Endothelial cell of umbilical vein (primary cell): ENCODE results near the gene ELK1. TPM values are rescaled to one million over a fixed set of nuclear protein-coding genes. Genes with fewer than 3 reads are reported as not detected.

ENCODE experiments used
- BruUV-seq: library from RNA; stranded (reverse); fragments of 400-500 nt; replicated peaks from 2 replicates; lab custom pipeline; 2021; lab: Mats Ljungman, UMichigan
- CTCF ChIA-PET: fragments of 300-600, 350-600 bp; sonication (Branson Sonifier 250); formaldehyde crosslinking; loops from one replicate; lab custom pipeline; 2021; ENCODE audit warnings: antibody characterized with exemption, inconsistent platforms; lab: Charles Lee
- POLR2A ChIA-PET: fragments of 300-600, 350-600 bp; sonication (Branson Sonifier 250); formaldehyde crosslinking; loops from one replicate; lab custom pipeline; 2021; ENCODE audit warnings: antibody characterized with exemption, inconsistent platforms; lab: Charles Lee
- DNase-seq: peaks from one replicate; pipeline ENCODE4 v3.0.0-alpha.2; 2011; ENCODE audit warnings: low read depth, low spot score
- FAIRE-seq: peaks from 2 replicates; lab custom pipeline; 2011; peaks lifted over from hg19 to GRCh38; lab: Jason Lieb, UNC
- H2AFZ ChIP-seq: 2 replicates; pipeline ENCODE4 v1.6.0; 2012; ENCODE audit warnings: low read depth, low read length, control low read depth, inconsistent platforms
- H3K27ac ChIP-seq: 2 replicates; pipeline ENCODE4 v1.5.1; 2011; ENCODE audit warnings: low read depth, mild to moderate bottlenecking, control low read depth, low read length, moderate library complexity; ENCODE audit not compliant: insufficient read depth
- H3K27me3 ChIP-seq, 2 experiments: 2 replicates each; pipeline versions ENCODE4 v1.6.0 to v1.6.1; 2011; ENCODE audit warnings: low read length in 2 of 2, mixed read lengths in 1 of 2; ENCODE audit not compliant: control insufficient read depth in 2 of 2, insufficient read depth in 2 of 2
- H3K36me3 ChIP-seq, 2 experiments: 2 replicates in 1 of 2; 3 replicates in 1 of 2; pipeline ENCODE4 v1.5.1; 2011; ENCODE audit warnings: low read length in 2 of 2, mild to moderate bottlenecking in 1 of 2, moderate library complexity in 1 of 2; ENCODE audit not compliant: control insufficient read depth in 2 of 2, insufficient read depth in 2 of 2; ENCODE audit errors: extremely low read depth in 1 of 2
- H3K4me1 ChIP-seq: 3 replicates; pipeline ENCODE4 v1.5.1; 2011; ENCODE audit warnings: mild to moderate bottlenecking, low read length; ENCODE audit not compliant: control insufficient read depth, insufficient read depth; ENCODE audit errors: extremely low read depth
- H3K4me2 ChIP-seq: 2 replicates; pipeline ENCODE4 v1.6.1; 2011; ENCODE audit warnings: low read length, control low read depth, mixed read lengths; ENCODE audit not compliant: insufficient read depth
- H3K4me3 ChIP-seq, 3 experiments: fragments of 200-600 bp in 1 of 3; sonication (generic), shearing (Covaris generic) in 1 of 3; replicated peaks in 1 of 3; 2 replicates each; pipeline ENCODE4 v1.5.1; 2011 to 2016; ENCODE audit warnings: control low read depth in 3 of 3, low read length in 3 of 3, mild to moderate bottlenecking in 2 of 3, inconsistent platforms in 1 of 3, low read depth in 1 of 3, moderate library complexity in 1 of 3; ENCODE audit not compliant: insufficient read depth in 1 of 3
- H3K79me2 ChIP-seq: 2 replicates; pipeline ENCODE4 v1.6.0; 2012; ENCODE audit warnings: low read length, inconsistent platforms; ENCODE audit not compliant: control insufficient read depth, insufficient read depth
- H3K9ac ChIP-seq: replicated peaks from 2 replicates; pipeline ENCODE3; 2011; ENCODE audit warnings: low read length, control low read depth; ENCODE audit not compliant: insufficient read depth; ENCODE audit errors: extremely low read depth
- H3K9me1 ChIP-seq: replicated peaks from 3 replicates; pipeline ENCODE4 v1.6.0; 2011; ENCODE audit warnings: mild to moderate bottlenecking, low read length; ENCODE audit not compliant: control insufficient read depth, insufficient read depth; ENCODE audit errors: extremely low read depth
- H3K9me3 ChIP-seq: replicated peaks from 2 replicates; pipeline ENCODE4 v1.5.1; 2012; ENCODE audit warnings: low read length, inconsistent platforms; ENCODE audit not compliant: control insufficient read depth, insufficient read depth
- H4K20me1 ChIP-seq: replicated peaks from 2 replicates; pipeline ENCODE3; 2011; ENCODE audit warnings: mild to moderate bottlenecking, low read length; ENCODE audit not compliant: control insufficient read depth, insufficient read depth; ENCODE audit errors: extremely low read depth
- CTCF ChIP-seq, 2 donors: IDR thresholded peaks; 1 replicate in 1 of 2; 2 replicates in 1 of 2; pipeline ENCODE4 v1.5.1; 2011; ENCODE audit warnings: low read length in 2 of 2, mild to moderate bottlenecking in 2 of 2, moderate library complexity in 2 of 2, control low read depth in 1 of 2, inconsistent platforms in 1 of 2, low read depth in 1 of 2; ENCODE audit not compliant: insufficient read depth in 1 of 2; ENCODE audit errors: extremely low read depth in 1 of 2
- EZH2 ChIP-seq: IDR thresholded peaks from 2 replicates; pipeline ENCODE4 v1.6.1; 2012; ENCODE audit warnings: borderline replicate concordance, low read depth, mild to moderate bottlenecking, moderate library complexity, low read length, inconsistent platforms; ENCODE audit not compliant: severe bottlenecking
- FOS ChIP-seq: IDR thresholded peaks from 2 replicates; pipeline ENCODE4 v1.6.1; 2011; ENCODE audit warnings: mild to moderate bottlenecking, low read length, moderate library complexity, borderline replicate concordance; ENCODE audit not compliant: insufficient read depth
- GATA2 ChIP-seq: IDR thresholded peaks from 2 replicates; pipeline ENCODE4 v1.7.0; 2011; ENCODE audit warnings: low read depth, mild to moderate bottlenecking, moderate library complexity, mixed read lengths, low read length; ENCODE audit not compliant: insufficient read length, insufficient read depth
- JUN ChIP-seq: IDR thresholded peaks from 2 replicates; pipeline ENCODE4 v1.6.1; 2011; ENCODE audit warnings: borderline replicate concordance, low read depth; ENCODE audit not compliant: insufficient read length, insufficient read depth
- MAX ChIP-seq: IDR thresholded peaks from 2 replicates; pipeline ENCODE4 v1.6.1; 2011; ENCODE audit not compliant: insufficient read depth, insufficient read length
- MYC ChIP-seq: IDR thresholded peaks from one replicate; pipeline ENCODE4 v1.6.1; 2011; ENCODE audit warnings: mild to moderate bottlenecking, low read depth, low read length
- POLR2A ChIP-seq: IDR thresholded peaks from 2 replicates; pipeline ENCODE4 v1.6.1; 2012; ENCODE audit warnings: low read depth, mild to moderate bottlenecking, control low read depth, low read length
- POLR2AphosphoS5 ChIP-seq: IDR thresholded peaks from 2 replicates; pipeline ENCODE4 v1.6.1; 2012; ENCODE audit warnings: low read depth, mild to moderate bottlenecking, control low read depth, low read length, moderate library complexity; ENCODE audit not compliant: insufficient read depth
- dilution Hi-C: fragments of 300-500 bp; cut with MboI; formaldehyde crosslinking; loops from one replicate; pipeline ENCODE4 v1.15.0; 2019; ENCODE audit warnings: low sequenced_read_pairs; ENCODE audit not compliant: extremely low pct_ligation_motif_present
- intact Hi-C: fragments of 100-400 bp; cut with micrococcal nuclease; formaldehyde crosslinking; loops from one replicate; pipeline ENCODE4 v1.10.0; 2022
- polyA plus RNA-seq, 4 experiments: library from polyadenylated mRNA; depleted of rRNA in 3 of 4; stranded (reverse) in 3 of 4; unstranded in 1 of 4; fragments of >200 nt; gene quantifications; 2 replicates each; pipeline versions ENCODE4 v1.2.1 to v1.2.3, GENCODE V29; 2011 to 2012; ENCODE audit warnings: missing spikeins in 1 of 4
- total RNA-seq: library from RNA; stranded (reverse); gene quantifications from 2 replicates; pipeline ENCODE4 v1.2.3, GENCODE V29; 2021

Gene ELK1
- total and polyA plus RNA-seq, 2 donors (not counting 3 experiments of a cell fraction or from before 2014, with no cell fraction given), result 18.3 to 28.7 TPM

- dilution Hi-C loops, result no loop called here
Measured at GRCh38 chrX:47618923-47619485, 31.4 kb downstream of the ELK1 start.

GRCh38 chrX:47614618-47615017, 35.7 kb downstream of the ELK1 start:
- FAIRE-seq, result no peak
- ChIA-PET CTCF (no interaction called here), POLR2A (no interaction called here)
- BruUV-seq, result no TSS peak
- no peaks in the 10 kb centered on the region for H3K4me1 ChIP-seq
- H3K36me3 ChIP-seq, result no peaks in the 10 kb centered on the region
- intact Hi-C loops (no loop called here), dilution Hi-C loops (no loop called here)
- H4K20me1 ChIP-seq, result no peaks in the 10 kb centered on the region
- DNase-seq, result no peak
- no peaks in the 10 kb centered on the region for H3K79me2 ChIP-seq
- no peaks in the 10 kb centered on the region for H3K9me1 ChIP-seq
- H3K27me3 ChIP-seq, result peaks cover 3 to 5% of the 10 kb centered on the region in 2 experiments
- no peak overlapping the region for H3K27ac ChIP-seq
- no peak for TF ChIP-seq JUN
- TF ChIP-seq MAX, result no peak
- TF ChIP-seq POLR2AphosphoS5, result no peak
- no peak for TF ChIP-seq GATA2
- TF ChIP-seq CTCF (IDR thresholded peaks at IDR 0.05; ENCODE audit: extremely low read depth in 1 of 2, insufficient read depth in 1 of 2, low read depth in 1 of 2, low read length in 2 of 2), result no peak
- no peak for TF ChIP-seq MYC
- no peak for TF ChIP-seq FOS
- TF ChIP-seq EZH2, result no peak
- no peak for TF ChIP-seq POLR2A
- H3K9ac ChIP-seq, result no peak overlapping the region
- H3K9me3 ChIP-seq, result no peaks in the 10 kb centered on the region
- H3K4me2 ChIP-seq, result no peak overlapping the region
- H2AFZ ChIP-seq, result no peak overlapping the region
- H3K4me3 ChIP-seq, result no peak overlapping the region

More at GRCh38 chrX:47618923-47619485, 31.4 kb downstream of the ELK1 start:
- no peak overlapping the region for H2AFZ ChIP-seq
- H3K9me3 ChIP-seq, result no peaks in the 10 kb centered on the region
- H3K79me2 ChIP-seq, result no peaks in the 10 kb centered on the region
- H3K4me3 ChIP-seq, result no peak overlapping the region
- ChIA-PET CTCF (no interaction called here), POLR2A (no interaction called here)
- no peak overlapping the region for H3K9ac ChIP-seq
- H3K27me3 ChIP-seq, result peaks cover 5 to 8% of the 10 kb centered on the region in 2 experiments
- peaks cover 3% of the 10 kb centered on the region for H3K4me1 ChIP-seq
- no peak overlapping the region for H3K4me2 ChIP-seq
- intact Hi-C loops, result loop anchor here (1.0 kb wide), 1 partner anchor 37 kb away; the partner anchor contains the start of gene TIMP1
- BruUV-seq, result no TSS peak
- H3K27ac ChIP-seq, result no peak overlapping the region
- H4K20me1 ChIP-seq, result no peaks in the 10 kb centered on the region
- no peaks in the 10 kb centered on the region for H3K36me3 ChIP-seq
- H3K9me1 ChIP-seq, result no peaks in the 10 kb centered on the region
- no peak for TF ChIP-seq FOS
- DNase-seq (no peak), FAIRE-seq (no peak)
